ENCODE measurements around the gene CFAP97D1. TPM values are rescaled to one million over a fixed set of nuclear protein-coding genes. Genes with fewer than 3 reads are reported as not detected.

The CFAP97D1 gene
- total RNA-seq (not detected), polyA plus RNA-seq (ENCODE audit: insufficient read length in 6 of 6) (under 1 TPM in 4 of 6 donors, not detected in 2; 0.06 to 0.11 (median 0.07) TPM)
- long read RNA-seq, donor 1 = 0 reads
- long read RNA-seq, donor 2 = 0 reads
- long read RNA-seq, donor 3 = 0 reads
- long read RNA-seq, donor 4 = 0 reads
- long read RNA-seq, donor 5 = 0 reads
- long read RNA-seq, donor 6 = 0 reads
- long read RNA-seq, donor 7 = 0 reads
- long read RNA-seq, donor 8 = 0 reads
- long read RNA-seq, donor 9 = 0 reads
- long read RNA-seq, donor 10 = 0 reads
- long read RNA-seq, donor 11 = 0 reads
- long read RNA-seq, donor 12 = 0 reads

DNA sequence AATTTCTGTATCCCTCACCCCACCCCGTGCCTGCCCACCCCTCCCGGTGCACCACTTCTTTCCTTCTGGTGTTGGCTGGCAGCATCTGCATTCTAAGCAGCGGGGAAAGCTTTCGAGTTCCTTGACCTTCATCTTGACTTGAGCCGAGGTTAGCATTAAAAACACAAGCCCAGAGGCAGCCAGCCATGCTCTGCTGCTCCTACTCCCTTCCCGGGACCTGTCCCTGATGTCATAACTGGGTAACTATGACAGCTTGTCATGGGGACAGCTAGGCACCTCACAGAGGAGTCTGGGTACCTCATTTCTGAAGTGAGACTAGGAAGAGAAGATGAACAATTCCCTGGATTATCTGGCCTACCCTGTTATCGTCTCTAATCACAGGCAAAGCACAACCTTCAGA lies at the start of gene CFAP97D1:
Gene CFAP97D1 (plus strand): TSS at position 301 of the 400 bp plus-strand sequence. CDS start 28 bp downstream, at position 329.
- Histone ChIP-seq H3K9me3 (no peaks in the 10 kb centered on the region), H3K4me3 (peak within 1 kb of the TSS; percentile 91 to 96), H3K27me3 (no peaks in the 10 kb centered on the region), H3K27ac (peak within 1 kb of the TSS; percentile 99), H3K4me1 (peaks cover 17 to 44% of the 10 kb centered on the region in 2 donors), H3K36me3 (peaks cover 0 to 10% of the 10 kb centered on the region in 2 donors)
- DNase-seq (no peak), ATAC-seq (no peak)
- TF ChIP-seq, protein P1, sequence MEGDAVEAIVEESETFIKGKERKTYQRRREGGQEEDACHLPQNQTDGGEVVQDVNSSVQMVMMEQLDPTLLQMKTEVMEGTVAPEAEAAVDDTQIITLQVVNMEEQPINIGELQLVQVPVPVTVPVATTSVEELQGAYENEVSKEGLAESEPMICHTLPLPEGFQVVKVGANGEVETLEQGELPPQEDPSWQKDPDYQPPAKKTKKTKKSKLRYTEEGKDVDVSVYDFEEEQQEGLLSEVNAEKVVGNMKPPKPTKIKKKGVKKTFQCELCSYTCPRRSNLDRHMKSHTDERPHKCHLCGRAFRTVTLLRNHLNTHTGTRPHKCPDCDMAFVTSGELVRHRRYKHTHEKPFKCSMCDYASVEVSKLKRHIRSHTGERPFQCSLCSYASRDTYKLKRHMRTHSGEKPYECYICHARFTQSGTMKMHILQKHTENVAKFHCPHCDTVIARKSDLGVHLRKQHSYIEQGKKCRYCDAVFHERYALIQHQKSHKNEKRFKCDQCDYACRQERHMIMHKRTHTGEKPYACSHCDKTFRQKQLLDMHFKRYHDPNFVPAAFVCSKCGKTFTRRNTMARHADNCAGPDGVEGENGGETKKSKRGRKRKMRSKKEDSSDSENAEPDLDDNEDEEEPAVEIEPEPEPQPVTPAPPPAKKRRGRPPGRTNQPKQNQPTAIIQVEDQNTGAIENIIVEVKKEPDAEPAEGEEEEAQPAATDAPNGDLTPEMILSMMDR (IDR thresholded peaks at IDR 0.05) = no peak
- intact Hi-C loops (cut with DNase I) = loop anchor here in 1 of 2 donors (10.0 kb wide), 1 partner anchor 55 kb away; the partner anchor contains the start of gene MPP3

DNA sequence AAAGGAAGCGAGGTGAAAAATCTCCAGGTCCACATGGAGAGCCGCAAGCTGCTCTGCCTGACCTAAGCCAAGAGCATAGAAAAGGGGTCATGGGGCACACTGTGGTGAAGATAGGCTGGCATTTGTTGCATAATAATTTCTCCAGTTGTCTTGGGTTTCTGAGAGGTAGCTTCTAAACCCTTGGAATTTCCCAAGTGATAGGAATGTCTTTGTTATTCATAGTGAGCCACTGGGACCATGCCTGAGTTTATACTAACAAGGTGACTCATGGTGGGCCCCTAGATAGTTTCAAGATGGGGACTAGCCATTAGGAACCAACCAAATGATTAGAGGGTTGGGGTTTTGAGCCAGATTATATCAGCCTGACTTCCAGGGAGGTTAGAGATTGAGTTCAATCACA lies 47.3 kb upstream of the CFAP97D1 start:
- DNase-seq = no peak
- Histone ChIP-seq H3K27me3 (no peaks in the 10 kb centered on the region), H3K9me3 (no peaks in the 10 kb centered on the region), H3K4me3 (no peak overlapping the region), H3K4me1 (no peaks in the 10 kb centered on the region), H3K36me3 (no peaks in the 10 kb centered on the region), H3K27ac (no peak overlapping the region)
- intact Hi-C loops (cut with DNase I) = no loop called here
- TF ChIP-seq, protein P1 (IDR thresholded peaks at IDR 0.05) = no peak
- ATAC-seq = no peak

DNA sequence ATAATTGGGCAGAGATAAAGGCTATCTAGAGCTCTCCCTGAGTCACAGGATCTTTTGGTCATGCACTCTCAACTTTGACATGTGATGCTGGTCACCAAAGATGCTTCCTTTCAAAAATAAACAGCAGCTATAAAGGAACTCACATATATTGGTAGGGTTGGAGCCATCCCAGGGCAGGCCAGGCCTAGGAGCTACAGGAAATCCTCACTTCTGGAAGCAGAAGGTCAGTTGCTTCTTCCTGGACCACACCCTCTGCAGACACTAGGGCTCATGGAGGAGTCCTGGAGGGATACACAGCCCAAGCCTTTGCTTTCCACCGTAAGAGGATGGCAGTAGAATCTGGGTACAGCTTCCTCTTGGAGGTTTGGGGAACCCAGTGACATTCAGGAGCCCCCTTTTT lies 46.3 kb upstream of the CFAP97D1 start:
- intact Hi-C loops (cut with DNase I) = no loop called here
- ATAC-seq (peak; percentile 30), DNase-seq (no peak)
- TF ChIP-seq, protein P1 (IDR thresholded peaks at IDR 0.05) = no peak
- Histone ChIP-seq H3K27ac (no peak overlapping the region), H3K27me3 (no peaks in the 10 kb centered on the region), H3K4me1 (no peaks in the 10 kb centered on the region), H3K36me3 (no peaks in the 10 kb centered on the region), H3K9me3 (no peaks in the 10 kb centered on the region), H3K4me3 (no peak overlapping the region)

DNA sequence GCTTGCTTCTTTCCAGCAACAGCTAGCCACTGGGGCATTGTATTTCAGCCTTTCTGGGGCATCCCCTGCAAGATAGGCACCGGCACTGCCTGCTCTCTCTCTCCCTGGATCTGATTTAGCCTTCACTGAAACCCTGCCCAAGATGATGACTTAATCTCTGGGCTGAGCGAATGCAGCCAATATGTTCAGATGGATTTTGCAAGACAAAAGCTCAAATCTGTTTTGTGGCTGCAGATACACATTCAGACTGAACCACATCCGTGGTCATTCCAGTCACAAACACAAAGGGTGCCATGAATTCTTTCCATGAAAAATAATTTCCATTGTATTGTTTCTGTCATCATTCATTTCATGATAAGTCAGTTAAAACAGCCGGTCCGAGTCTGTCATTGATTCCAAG lies 45.9 kb upstream of the CFAP97D1 start:
- intact Hi-C loops (cut with DNase I) = no loop called here
- Histone ChIP-seq H3K36me3 (no peaks in the 10 kb centered on the region), H3K4me3 (no peak overlapping the region), H3K4me1 (no peaks in the 10 kb centered on the region), H3K27me3 (no peaks in the 10 kb centered on the region), H3K9me3 (no peaks in the 10 kb centered on the region), H3K27ac (no peak overlapping the region)
- peak; percentile 62 for ATAC-seq
- TF ChIP-seq, protein P1 (IDR thresholded peaks at IDR 0.05) = no peak
- DNase-seq = no peak

GRCh38 chr17:43736389-43736788 lies 43.8 kb upstream of the CFAP97D1 start:
- Histone ChIP-seq H3K9me3 (no peaks in the 10 kb centered on the region), H3K27ac (no peak overlapping the region), H3K27me3 (no peaks in the 10 kb centered on the region), H3K4me1 (no peaks in the 10 kb centered on the region), H3K4me3 (no peak overlapping the region), H3K36me3 (no peaks in the 10 kb centered on the region)
- DNase-seq (no peak), ATAC-seq (no peak)
- intact Hi-C loops (cut with DNase I) = no loop called here
- TF ChIP-seq, protein P1 (IDR thresholded peaks at IDR 0.05) = no peak
